Stimulated activated CD4-positive, alpha-beta T cell treated with anti-CD3 and anti-CD28 coated beads, Interleukin-2, amount 100 ng/mL, for 48 hours (primary cell): ENCODE data around the gene TMEM161A.

Experiments
- DNase-seq, 2 donors: peaks; one replicate each; pipeline ENCODE4 v3.0.0-alpha.2; 2020

Gene TMEM161A

DNA sequence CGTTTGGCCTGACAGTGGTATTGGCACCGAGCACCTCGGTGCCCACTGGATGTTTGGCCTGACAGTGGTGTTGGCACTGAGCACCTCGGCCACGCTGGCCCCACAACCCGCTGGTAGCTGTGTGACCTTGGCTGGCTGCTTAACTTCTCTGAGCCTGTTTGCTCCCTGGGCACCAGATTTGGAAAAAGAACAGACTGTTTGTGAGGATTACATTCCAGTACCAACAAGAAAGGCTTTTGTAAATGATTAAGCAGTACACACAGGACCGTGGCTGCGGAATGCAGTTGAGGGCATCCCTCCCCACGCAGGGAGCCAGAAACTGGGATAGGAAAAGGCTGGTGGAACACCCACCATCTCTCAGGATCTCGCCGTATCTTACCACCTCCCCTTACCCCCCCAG, 42.6 kb downstream of the TMEM161A start:
- no peak for DNase-seq

DNA sequence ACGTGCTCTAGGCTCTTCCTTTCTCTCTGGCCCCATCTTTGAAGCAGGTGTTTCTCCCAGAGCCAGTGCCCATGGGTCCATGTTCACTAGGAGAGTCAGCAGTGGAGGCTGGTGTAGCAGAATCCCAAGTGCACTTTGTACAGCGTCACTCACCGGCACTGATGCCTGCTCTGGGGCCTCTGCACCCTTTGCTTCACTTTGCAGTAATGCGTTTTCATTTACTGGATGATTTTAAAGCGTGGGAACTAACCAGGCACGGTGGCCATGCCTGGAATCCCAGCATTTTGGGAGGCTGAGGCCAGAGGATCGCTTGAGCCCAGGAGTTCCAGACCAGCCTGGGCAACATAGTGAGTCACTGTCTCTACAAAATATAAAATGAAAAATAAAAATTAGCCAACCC, 43.8 kb downstream of the TMEM161A start:
- no peak for DNase-seq

DNA sequence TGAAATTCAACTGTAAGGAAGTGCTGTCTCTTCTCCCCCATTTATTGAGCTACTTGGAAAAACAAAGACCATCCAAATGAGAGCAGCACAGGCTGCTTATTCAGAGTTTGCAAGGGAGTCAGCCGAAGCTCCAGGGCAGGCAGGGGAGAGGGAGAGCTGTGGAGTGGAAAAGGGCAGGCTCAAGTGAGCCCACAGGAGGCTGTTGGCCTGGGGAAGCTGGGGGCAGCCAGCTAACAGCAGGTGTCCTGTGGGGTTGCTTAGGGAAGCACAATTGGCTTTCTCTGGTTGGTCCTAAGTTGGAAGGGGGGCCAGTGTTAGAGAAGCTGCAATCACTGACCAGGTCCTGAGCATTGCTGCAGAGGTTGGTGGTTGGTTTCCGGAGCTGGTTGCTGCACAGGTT, 50.6 kb downstream of the TMEM161A start:
- no peak for DNase-seq

DNA sequence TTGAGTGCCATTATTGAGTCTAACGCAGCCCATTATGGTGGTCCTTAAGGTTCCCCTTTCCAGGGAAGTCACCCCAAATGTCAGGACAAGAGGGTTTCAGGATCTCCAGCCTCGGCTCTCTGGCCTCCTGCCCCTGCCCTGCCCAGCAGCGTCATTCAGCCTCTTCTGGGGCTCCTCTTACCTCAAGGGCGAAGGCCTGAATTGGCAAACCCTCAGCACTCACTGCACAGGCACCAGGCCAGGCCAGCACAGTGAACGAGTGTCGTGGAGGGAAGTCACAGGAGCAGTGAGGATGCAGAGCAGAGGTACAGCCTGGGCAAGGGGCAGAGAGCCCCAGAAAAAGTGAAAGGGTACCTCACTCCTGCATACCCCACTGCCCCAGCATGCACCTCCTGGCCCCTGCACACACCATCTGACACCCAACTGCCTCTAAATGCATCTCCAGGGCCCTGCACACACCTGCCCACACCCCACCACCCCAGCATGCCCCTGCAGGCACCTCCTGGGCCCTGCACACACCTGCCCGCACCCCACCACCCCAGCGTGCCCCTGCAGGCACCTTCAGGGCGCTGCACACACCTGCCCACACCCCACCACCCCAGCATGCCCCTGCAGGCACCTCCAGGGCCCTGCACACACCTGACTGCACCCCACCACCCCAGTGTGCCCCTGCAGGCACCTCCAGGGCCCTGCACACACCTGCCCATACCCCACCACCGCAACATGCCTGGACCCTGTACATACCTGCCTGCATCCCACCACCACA, 54.7 kb downstream of the TMEM161A start:
- DNase-seq: no peak

DNA sequence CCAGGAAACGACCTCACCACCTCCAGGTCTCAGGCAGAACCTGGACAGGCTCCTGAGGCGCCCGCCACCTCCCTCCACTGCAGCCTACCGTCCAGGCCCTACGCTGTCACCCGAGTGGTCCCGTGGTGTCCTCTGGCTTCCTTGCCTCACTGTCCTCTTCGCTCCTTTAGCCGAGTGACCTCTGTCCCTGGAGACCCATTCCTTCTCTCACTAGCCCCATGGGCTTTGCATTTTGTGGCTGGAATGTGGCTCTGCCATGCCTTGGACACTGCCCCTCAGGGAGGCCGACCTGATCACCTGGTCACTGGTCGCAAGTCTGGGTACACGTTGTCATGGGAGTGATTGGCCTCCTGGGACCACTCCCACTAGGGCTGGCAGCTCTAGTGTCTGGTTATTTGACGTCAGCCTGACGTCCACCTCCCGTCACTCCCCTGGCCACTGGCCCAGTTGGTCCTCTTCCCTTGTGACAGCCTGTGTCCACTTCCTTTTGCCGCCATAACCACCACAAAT, 56.6 kb downstream of the TMEM161A start:
- no peak for DNase-seq

DNA sequence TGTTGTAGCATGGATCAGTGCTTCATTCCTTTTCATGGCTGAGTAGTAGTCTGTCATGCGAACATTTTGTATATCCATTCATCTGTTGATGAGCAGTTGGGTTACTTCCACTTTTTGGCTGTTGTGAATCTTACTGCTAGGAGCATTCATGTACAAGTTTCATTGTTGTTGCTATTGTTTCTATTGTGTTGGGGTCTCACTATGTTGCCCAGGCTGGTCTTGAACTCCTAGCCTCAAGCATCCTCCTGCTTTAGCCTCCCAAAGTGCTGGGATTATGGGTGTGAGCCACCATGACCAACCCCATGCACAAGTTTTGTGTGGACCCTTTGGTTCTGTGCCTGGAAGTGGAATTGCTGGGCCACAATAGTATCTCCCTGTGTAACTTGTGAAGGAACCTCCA, 58.7 kb downstream of the TMEM161A start:
- no peak for DNase-seq

DNA sequence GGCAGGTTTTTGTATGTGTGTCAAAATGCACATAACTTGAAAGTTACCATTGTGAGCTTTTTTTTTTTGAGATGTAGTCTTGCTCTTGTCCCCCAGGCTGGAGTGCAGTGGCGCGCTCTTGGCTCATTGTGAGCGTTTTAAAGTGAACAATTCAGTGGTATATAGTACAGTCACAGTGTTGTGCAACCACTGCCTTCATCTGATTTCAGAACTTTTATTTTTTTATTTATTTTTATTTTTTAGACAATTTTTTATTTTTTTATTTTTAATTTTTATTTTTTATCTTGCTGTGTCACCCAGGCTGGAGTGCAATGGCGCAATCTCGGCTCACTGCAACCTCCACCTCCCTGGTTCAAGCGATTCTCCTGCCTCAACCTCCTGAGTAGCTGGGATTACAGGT, 59.5 kb downstream of the TMEM161A start:
- DNase-seq: no peak

- no peak for DNase-seq
These were observed 61.2 kb downstream of the TMEM161A start for GRCh38 chr19:19077103-19077502.

DNA sequence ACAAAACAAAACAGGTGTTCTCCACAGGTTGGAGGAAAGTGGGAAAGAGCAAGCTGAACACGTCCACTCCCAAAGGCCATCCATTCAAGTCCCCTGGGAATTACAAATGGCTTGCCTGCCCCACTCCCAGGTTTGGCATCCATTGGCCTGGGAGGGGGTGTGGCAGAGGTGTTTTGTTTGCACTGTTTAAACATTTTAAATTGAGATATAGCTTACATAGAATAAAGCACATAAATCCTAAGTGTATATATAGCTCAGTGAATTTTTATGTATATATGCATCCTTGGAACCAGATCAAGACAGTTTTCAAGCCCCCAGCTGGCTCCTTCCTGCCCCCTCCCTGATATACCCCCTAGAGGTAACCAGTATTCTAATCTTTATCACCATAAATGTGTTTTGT, 61.8 kb downstream of the TMEM161A start:
- DNase-seq: no peak

GRCh38 chr19:19075126-19075525, 63.2 kb downstream of the TMEM161A start:
- no peak for DNase-seq

GRCh38 chr19:19074196-19074882, 63.9 kb downstream of the TMEM161A start:
- no peak for DNase-seq

- no peak for DNase-seq
These were observed 66.4 kb downstream of the TMEM161A start for GRCh38 chr19:19071897-19072296.
